ENCODE results near the gene BRD1.

DNA sequence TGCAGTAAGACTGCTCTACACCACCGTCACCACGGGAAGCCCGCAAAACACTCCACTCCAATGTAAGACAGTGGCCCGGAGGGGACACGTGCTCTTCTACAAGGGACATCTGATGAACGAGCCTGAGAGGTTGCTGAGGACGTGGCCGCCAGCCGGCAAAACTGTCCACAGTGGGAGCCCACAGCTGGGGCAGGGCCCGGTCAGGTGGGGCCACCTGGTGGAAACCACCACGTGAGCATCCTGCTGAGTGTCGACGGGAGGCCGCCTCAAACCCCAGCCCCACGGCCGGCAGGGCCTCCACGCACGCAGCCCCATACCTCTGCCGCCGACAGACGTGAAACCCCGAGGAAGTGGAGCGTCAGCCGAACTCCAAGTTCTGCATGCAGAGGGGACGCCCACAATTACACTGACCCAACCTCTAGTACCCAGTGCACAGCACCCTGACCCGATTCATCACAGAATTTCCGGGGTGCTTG, 42.6 kb downstream of the BRD1 start:
- TF ChIP-seq, protein P1, sequence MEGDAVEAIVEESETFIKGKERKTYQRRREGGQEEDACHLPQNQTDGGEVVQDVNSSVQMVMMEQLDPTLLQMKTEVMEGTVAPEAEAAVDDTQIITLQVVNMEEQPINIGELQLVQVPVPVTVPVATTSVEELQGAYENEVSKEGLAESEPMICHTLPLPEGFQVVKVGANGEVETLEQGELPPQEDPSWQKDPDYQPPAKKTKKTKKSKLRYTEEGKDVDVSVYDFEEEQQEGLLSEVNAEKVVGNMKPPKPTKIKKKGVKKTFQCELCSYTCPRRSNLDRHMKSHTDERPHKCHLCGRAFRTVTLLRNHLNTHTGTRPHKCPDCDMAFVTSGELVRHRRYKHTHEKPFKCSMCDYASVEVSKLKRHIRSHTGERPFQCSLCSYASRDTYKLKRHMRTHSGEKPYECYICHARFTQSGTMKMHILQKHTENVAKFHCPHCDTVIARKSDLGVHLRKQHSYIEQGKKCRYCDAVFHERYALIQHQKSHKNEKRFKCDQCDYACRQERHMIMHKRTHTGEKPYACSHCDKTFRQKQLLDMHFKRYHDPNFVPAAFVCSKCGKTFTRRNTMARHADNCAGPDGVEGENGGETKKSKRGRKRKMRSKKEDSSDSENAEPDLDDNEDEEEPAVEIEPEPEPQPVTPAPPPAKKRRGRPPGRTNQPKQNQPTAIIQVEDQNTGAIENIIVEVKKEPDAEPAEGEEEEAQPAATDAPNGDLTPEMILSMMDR (conservative IDR thresholded peaks at IDR 0.05; ENCODE audit: low read depth, low read length), result no peak
- TF ChIP-seq EZH2 (IDR thresholded peaks at IDR 0.05; ENCODE audit: low read length, unreplicated experiment), result no peak
